Germinal center (tissue), 1 donor: ENCODE results near the gene SGPL1.

Experiments
- DNase-seq: peaks from one replicate; pipeline ENCODE4 v3.0.0; 2012; ENCODE audit warnings: mixed read lengths, low spot score

Gene SGPL1

GRCh38 chr10:70921285-70921684, 105.5 kb downstream of the SGPL1 start:
- no peak for DNase-seq

DNA sequence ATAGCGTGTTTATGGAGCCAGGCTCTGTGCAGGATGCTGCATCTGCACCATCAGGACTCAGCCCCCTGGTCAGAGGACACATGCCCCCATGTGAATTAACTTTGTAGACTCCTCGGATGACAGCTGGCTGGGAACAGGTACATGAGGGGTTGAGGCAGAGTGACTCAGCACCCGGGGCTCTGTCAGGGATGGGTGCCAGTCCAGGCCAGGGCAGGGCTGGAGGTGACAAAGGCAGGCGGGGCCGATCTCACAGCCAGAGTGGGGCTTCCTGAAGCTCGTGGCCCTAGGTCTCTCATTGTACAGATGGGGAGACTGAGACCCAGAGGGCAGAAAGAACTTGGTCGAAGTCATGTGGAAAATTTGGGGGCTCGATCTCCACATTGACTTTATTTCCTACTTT, 107.9 kb downstream of the SGPL1 start:
- DNase-seq = no peak

DNA sequence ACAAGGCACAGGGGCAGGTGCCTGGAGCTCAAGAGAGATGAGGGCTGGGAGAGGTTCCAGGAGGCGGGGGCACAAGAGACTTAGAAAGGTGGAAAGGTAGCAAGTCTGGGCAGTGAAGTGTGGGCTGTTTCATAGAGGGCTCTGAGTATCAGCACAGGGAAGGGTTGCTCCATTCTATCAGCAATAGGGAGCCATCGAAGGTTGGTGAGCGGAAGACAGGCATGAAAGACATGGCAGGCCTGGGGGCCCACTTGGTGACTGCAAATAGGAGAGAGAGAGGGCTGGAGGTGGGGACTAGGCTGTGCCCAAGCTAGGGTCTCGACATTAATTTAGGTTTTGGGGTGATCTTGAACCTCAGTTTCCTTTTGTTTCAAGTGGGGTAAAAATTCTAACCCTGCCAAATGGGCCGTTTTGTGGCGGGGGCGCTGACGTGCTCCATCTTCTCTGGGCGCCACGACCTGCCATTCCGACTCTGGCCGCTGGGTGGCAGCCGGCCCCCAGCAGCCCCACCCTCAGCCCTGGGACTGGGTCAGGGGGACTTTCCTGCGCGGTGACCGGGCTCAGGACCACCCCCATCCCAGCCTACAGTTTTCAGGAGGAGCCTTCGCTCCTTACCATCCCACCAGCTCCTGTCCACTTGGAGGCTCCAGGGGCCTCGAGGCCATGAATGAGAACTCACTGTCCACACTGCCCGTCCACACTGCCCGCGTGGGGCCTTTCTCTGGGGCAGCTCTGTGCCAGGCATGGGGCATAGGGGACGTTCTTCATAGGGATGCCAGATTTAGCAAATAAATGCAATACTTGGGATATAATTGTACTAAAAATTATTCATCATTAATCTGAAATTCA, 109.9 kb downstream of the SGPL1 start:
- peak; percentile 72 for DNase-seq

GRCh38 chr10:70926226-70927000, 110.7 kb downstream of the SGPL1 start:
- DNase-seq = no peak

DNA sequence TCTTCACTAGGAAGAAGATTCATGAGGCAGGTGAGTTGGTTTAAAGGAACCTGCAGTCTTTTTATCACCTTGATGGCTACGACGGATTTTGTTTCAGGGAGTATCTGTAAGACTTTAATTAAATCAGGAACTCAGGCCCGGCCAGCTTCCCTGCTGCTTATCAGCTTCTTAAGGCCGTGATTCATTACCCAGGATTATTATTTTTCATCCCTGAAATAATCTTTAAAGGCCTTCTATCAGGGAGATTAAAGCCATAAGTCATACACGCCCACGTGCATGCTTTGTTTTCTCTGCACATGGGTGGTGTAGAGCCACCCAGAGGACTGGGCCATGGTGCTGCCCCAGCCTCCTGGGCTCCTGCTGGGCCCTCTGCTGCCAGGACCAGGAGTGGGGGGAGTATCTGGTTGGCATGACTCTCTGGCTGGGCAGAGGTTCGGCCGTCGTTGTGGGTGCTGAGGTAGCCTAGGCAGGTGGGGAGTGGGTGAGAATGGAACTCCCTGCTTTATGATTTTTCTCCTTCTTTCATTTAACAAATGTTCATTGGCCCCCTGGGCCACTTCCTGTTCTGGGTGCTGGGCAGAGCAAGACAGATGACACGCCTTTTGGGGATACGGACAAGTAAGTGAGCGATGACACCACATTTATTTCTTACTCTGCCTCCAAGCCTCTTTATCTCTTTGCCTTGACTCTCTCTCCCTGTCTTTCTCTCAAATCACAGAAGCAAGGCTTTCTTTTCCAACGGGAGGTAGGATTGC, 111.6 kb downstream of the SGPL1 start:
- no peak for DNase-seq

DNA sequence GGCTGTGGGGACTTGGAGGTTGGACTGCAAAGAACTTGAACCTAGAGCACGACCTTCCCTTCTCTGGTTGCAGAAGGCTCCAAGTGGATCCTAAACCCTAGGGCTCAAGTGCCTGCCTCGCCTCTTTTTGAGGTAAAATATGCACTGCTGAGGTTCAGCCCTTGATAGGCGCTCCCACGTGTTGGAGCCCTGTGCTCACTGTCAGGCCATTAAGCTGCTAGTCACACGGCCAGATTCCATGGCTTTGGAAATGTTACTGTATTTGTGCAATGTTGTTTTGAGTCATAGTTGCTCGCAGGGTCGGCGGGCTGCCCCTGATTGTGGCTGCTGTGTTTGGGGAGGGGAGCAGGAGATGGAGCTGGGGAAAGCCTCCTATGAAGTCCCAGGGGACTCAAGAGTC, 112.4 kb downstream of the SGPL1 start:
- no peak for DNase-seq

GRCh38 chr10:70930263-70931000, 114.7 kb downstream of the SGPL1 start:
- DNase-seq = no peak
